Measurements from ENCODE around the gene INPP5A.

DNA sequence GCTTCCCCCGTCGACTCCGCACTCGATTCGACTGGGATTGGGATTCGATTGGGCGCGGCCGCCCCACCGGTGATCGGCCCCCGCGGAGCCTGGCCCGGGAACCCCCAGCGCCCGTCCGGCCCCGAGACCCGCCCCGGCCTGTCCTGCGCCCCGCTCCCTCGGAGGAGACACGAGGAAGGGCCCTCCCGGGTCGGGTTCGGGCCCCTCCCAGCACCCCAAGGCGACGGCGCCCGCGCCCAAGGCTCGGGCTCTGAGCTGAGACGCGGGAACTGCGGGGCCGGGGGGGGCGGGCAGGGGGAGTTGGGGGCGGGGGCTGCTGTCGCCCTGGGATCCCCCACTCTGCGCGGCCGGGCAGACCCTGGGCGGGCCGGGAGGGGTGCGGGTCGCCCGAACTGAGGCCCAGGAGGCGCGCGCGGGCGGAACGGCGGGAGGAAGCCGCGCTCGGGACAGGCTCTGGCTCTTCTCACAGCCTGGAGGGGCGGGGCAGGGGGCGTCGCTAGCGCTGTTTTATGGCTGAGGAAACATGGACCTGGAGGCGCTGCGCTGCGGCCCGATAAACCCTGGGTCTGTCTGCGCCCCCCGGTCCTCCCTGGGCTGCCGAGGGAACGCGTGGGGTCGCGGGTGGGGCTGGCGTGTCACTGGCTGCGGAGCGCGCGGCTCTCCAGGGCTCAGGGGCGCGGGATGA is 250.1 kb downstream of the INPP5A start:
- TF ChIP-seq POLR2AphosphoS5 (IDR thresholded peaks at IDR 0.05; ENCODE audit: low read depth, low read length) (no peak), POLR2A (IDR thresholded peaks at IDR 0.05; ENCODE audit: low read depth, low read length) (no peak), SPI1 (IDR thresholded peaks at IDR 0.05; ENCODE audit: low read depth, low read length) (no peak), TAF1 (IDR thresholded peaks at IDR 0.05; ENCODE audit: low read depth, low read length) (no peak)
